Activated CD8-positive, alpha-beta T cell treated with anti-CD3 and anti-CD28 coated beads for 36 hours (primary cell): ENCODE results near the gene PFN3. TPM values are rescaled to one million over a fixed set of nuclear protein-coding genes. Genes with fewer than 3 reads are reported as not detected.

Experiments used
- ATAC-seq: fragments of 200-7000 bp; cut with Tn5 transposase; one replicate; pipeline ENCODE4 v1.10.0; 2021; ENCODE audit warnings: mild to moderate bottlenecking, moderate library complexity
- CTCF ChIA-PET: fragments of 350-600 bp; sonication (Branson Sonifier 250); formaldehyde crosslinking; loops from one replicate; lab custom pipeline; 2021; ENCODE audit warnings: antibody characterized with exemption; lab: Charles Lee
- POLR2A ChIA-PET: fragments of 350-600 bp; sonication (Branson Sonifier 250); formaldehyde crosslinking; loops from one replicate; lab custom pipeline; 2021; ENCODE audit warnings: antibody characterized with exemption; lab: Charles Lee
- DNase-seq: peaks from one replicate; pipeline ENCODE4 v3.0.0-alpha.2; 2020
- H3K27ac Mint-ChIP-seq: one replicate; pipeline ENCODE4 v1.8.0; 2021; ENCODE audit warnings: mild to moderate bottlenecking, mixed read lengths
- H3K27me3 Mint-ChIP-seq: one replicate; pipeline ENCODE4 v1.8.0; 2021; ENCODE audit warnings: mixed read lengths
- H3K36me3 Mint-ChIP-seq: one replicate; pipeline ENCODE4 v1.8.0; 2021; ENCODE audit warnings: low read depth, mixed read lengths
- H3K4me1 Mint-ChIP-seq: one replicate; pipeline ENCODE4 v1.8.0; 2021; ENCODE audit warnings: low read depth, mixed read lengths
- H3K4me3 Mint-ChIP-seq: one replicate; pipeline ENCODE4 v1.8.0; 2021; ENCODE audit warnings: mild to moderate bottlenecking, moderate library complexity, mixed read lengths
- H3K9me3 Mint-ChIP-seq: one replicate; pipeline ENCODE4 v1.8.0; 2021; ENCODE audit warnings: mixed read lengths
- CTCF ChIP-seq: fragments of 200-600 bp; IDR thresholded peaks from one replicate; pipeline ENCODE4 v1.8.0; 2022; ENCODE audit warnings: antibody characterized with exemption, mild to moderate bottlenecking
- intact Hi-C: fragments of 100-400 bp; cut with micrococcal nuclease; formaldehyde crosslinking; loops from one replicate; pipeline ENCODE4 v1.10.0; 2022
- total RNA-seq, 2 experiments: library from RNA; stranded (reverse); gene quantifications; one replicate each; pipeline ENCODE4 v1.2.3, GENCODE V29; 2021

PFN3 gene
- total RNA-seq, 2 experiments from 2014 or later: not detected

- Mint-ChIP-seq H3K4me1 (peaks cover 36% of the 10 kb centered on the region), H3K36me3 (no peaks in the 10 kb centered on the region), H3K27ac (peak overlapping the region; percentile 76), H3K9me3 (no peaks in the 10 kb centered on the region), H3K27me3 (no peaks in the 10 kb centered on the region), H3K4me3 (peak overlapping the region; percentile 13)
- ChIA-PET POLR2A (interaction anchor here (0.6 to 3.3 kb wide), 23 partner anchors 13 to 110 kb away, joined by 3 to 39 read pairs (median 4); partner anchors contain the start of genes LMAN2, MXD3, PDLIM7 and PRR7), CTCF (interaction anchor here (0.6 to 9.7 kb wide), 55 partner anchors 10 to 286 kb away, joined by 3 to 237 read pairs (median 5); partner anchors contain the start of genes GRK6, LMAN2, PDLIM7 and PFN3)
- ATAC-seq: peak; percentile 81
- peak; percentile 93 for TF ChIP-seq CTCF
- intact Hi-C loops: loop anchor here (2.0 to 10.0 kb wide), 2 partner anchors 76 to 106 kb away; partner anchors contain the start of genes MXD3 and PDLIM7
- peak; percentile 96 for DNase-seq
Measured at GRCh38 chr5:177390363-177391300, 9.8 kb downstream of the PFN3 start.

GRCh38 chr5:177389241-177390169 is 11.0 kb downstream of the PFN3 start:
- peak overlapping the region; percentile 13 for H3K4me3 Mint-ChIP-seq
- ChIA-PET CTCF (interaction anchor here (0.6 to 9.7 kb wide), 34 partner anchors 9 to 276 kb away, joined by 3 to 237 read pairs (median 8); partner anchors contain the start of genes LMAN2, PDLIM7, PFN3 and PRR7), POLR2A (interaction anchor here (0.7 to 3.3 kb wide), 28 partner anchors 10 to 111 kb away, joined by 3 to 39 read pairs (median 5); partner anchors contain the start of genes LMAN2, MXD3, PDLIM7 and PRR7)
- peak overlapping the region; percentile 76 for H3K27ac Mint-ChIP-seq
- no peaks in the 10 kb centered on the region for H3K27me3 Mint-ChIP-seq
- no peaks in the 10 kb centered on the region for H3K9me3 Mint-ChIP-seq
- DNase-seq (peak; percentile 79), ATAC-seq (peak; percentile 69)
- intact Hi-C loops: loop anchor here (2.0 to 10.0 kb wide), 2 partner anchors 75 to 107 kb away; partner anchors contain the start of genes MXD3 and PDLIM7
- H3K36me3 Mint-ChIP-seq: no peaks in the 10 kb centered on the region
- no peak for TF ChIP-seq CTCF
- peaks cover 42% of the 10 kb centered on the region for H3K4me1 Mint-ChIP-seq

- H3K9me3 Mint-ChIP-seq: no peaks in the 10 kb centered on the region
- H3K27ac Mint-ChIP-seq: peak overlapping the region; percentile 76
- ATAC-seq: no peak
- H3K4me3 Mint-ChIP-seq: no peak overlapping the region
- H3K27me3 Mint-ChIP-seq: no peaks in the 10 kb centered on the region
- peaks cover 42% of the 10 kb centered on the region for H3K4me1 Mint-ChIP-seq
- no peak for TF ChIP-seq CTCF
- intact Hi-C loops: no loop called here
- H3K36me3 Mint-ChIP-seq: no peaks in the 10 kb centered on the region
- CTCF ChIA-PET: interaction anchor here (0.9 to 9.7 kb wide), 19 partner anchors 8 to 275 kb away, joined by 3 to 237 read pairs (median 15); partner anchors contain the start of genes PFN3, PRR7 and RGS14
- DNase-seq: no peak
- POLR2A ChIA-PET: interaction anchor here (0.7 to 3.3 kb wide), 15 partner anchors 10 to 112 kb away, joined by 3 to 39 read pairs (median 5); partner anchors contain the start of genes LMAN2 and PDLIM7
Measured at GRCh38 chr5:177388521-177389052, 11.9 kb downstream of the PFN3 start.

- intact Hi-C loops: no loop called here
- no peak for TF ChIP-seq CTCF
- ChIA-PET CTCF (interaction anchor here (0.5 to 9.7 kb wide), 5 partner anchors 10 to 154 kb away, joined by 3 to 237 read pairs (median 5); partner anchors contain the start of gene PRR7), POLR2A (interaction anchor here (1.2 to 2.8 kb wide), 3 partner anchors 10 to 84 kb away, joined by 3 to 10 read pairs (median 5); no protein-coding TSS in a partner anchor)
- no peak overlapping the region for H3K27ac Mint-ChIP-seq
- no peak overlapping the region for H3K4me3 Mint-ChIP-seq
- H3K27me3 Mint-ChIP-seq: no peaks in the 10 kb centered on the region
- peaks cover 44% of the 10 kb centered on the region for H3K4me1 Mint-ChIP-seq
- ATAC-seq (no peak), DNase-seq (no peak)
- H3K36me3 Mint-ChIP-seq: no peaks in the 10 kb centered on the region
- no peaks in the 10 kb centered on the region for H3K9me3 Mint-ChIP-seq
Measured at GRCh38 chr5:177387405-177387804, 13.1 kb downstream of the PFN3 start.
